Measurements from ENCODE around the gene GADD45B. TPM values are rescaled to one million over a fixed set of nuclear protein-coding genes. Genes with fewer than 3 reads are reported as not detected.

GADD45B gene
- total and polyA plus RNA-seq, 2 donors (not counting 3 experiments of a cell fraction or from before 2014, with no cell fraction given) = 61.3 to 267 TPM

GRCh38 chr19:2494084-2494446, 18.1 kb downstream of the GADD45B start:
- no peak overlapping the region for H3K4me2 ChIP-seq (ENCODE audit: insufficient read depth, low read length)
- H3K36me3 ChIP-seq (ENCODE audit: control insufficient read depth in 2 of 2, extremely low read depth in 1 of 2, insufficient read depth in 2 of 2, low read length in 2 of 2) = no peaks in the 10 kb centered on the region
- ChIA-PET POLR2A (interaction anchor here (1.1 kb wide), 1 partner anchor 18 kb away, joined by 5 read pairs; the partner anchor contains the start of gene GADD45B), CTCF (interaction anchor here (1.3 kb wide), 1 partner anchor 85 kb away, joined by 5 read pairs; no protein-coding TSS in a partner anchor)
- no peaks in the 10 kb centered on the region for H4K20me1 ChIP-seq (replicated peaks; ENCODE audit: control insufficient read depth, extremely low read depth, insufficient read depth, low read length)
- no peaks in the 10 kb centered on the region for H3K27me3 ChIP-seq (ENCODE audit: control insufficient read depth in 2 of 2, insufficient read depth in 2 of 2, low read length in 2 of 2)
- H3K9me1 ChIP-seq (replicated peaks; ENCODE audit: control insufficient read depth, extremely low read depth, insufficient read depth, low read length) = no peaks in the 10 kb centered on the region
- H3K79me2 ChIP-seq (ENCODE audit: control insufficient read depth, insufficient read depth, low read length) = no peaks in the 10 kb centered on the region
- intact Hi-C loops (cut with micrococcal nuclease) (no loop called here), dilution Hi-C loops (cut with MboI; ENCODE audit: extremely low pct_ligation_motif_present, low sequenced_read_pairs) (no loop called here)
- TF ChIP-seq CTCF (IDR thresholded peaks at IDR 0.05; ENCODE audit: extremely low read depth in 1 of 2, insufficient read depth in 1 of 2, low read depth in 1 of 2, low read length in 2 of 2) = no peak
- TF ChIP-seq GATA2 (IDR thresholded peaks at IDR 0.05; ENCODE audit: insufficient read depth, insufficient read length, low read depth, low read length) = no peak
- no peak for TF ChIP-seq MYC (IDR thresholded peaks at IDR 0.05; ENCODE audit: low read depth, low read length)
- no peak for TF ChIP-seq POLR2AphosphoS5 (IDR thresholded peaks at IDR 0.05; ENCODE audit: insufficient read depth, low read depth, low read length)
- no peak for TF ChIP-seq MAX (IDR thresholded peaks at IDR 0.05; ENCODE audit: insufficient read depth, insufficient read length)
- TF ChIP-seq POLR2A (IDR thresholded peaks at IDR 0.05; ENCODE audit: low read depth, low read length) = no peak
- TF ChIP-seq EZH2 (IDR thresholded peaks at IDR 0.05; ENCODE audit: borderline replicate concordance, low read depth, low read length, severe bottlenecking) = no peak
- no peak for TF ChIP-seq JUN (IDR thresholded peaks at IDR 0.05; ENCODE audit: borderline replicate concordance, insufficient read depth, insufficient read length, low read depth)
- TF ChIP-seq FOS (IDR thresholded peaks at IDR 0.05; ENCODE audit: borderline replicate concordance, insufficient read depth, low read length) = no peak
- H2AFZ ChIP-seq (ENCODE audit: low read depth, low read length) = no peak overlapping the region
- H3K4me3 ChIP-seq (replicated peaks in 1 of 3; ENCODE audit: insufficient read depth in 1 of 3, low read depth in 1 of 3, low read length in 3 of 3) = peak overlapping the region in 1 of 3 experiments; percentile 50
- no peak overlapping the region for H3K27ac ChIP-seq (ENCODE audit: insufficient read depth, low read depth, low read length)
- FAIRE-seq = no peak
- DNase-seq (ENCODE audit: low read depth, low spot score) = no peak
- no peaks in the 10 kb centered on the region for H3K9me3 ChIP-seq (replicated peaks; ENCODE audit: control insufficient read depth, insufficient read depth, low read length)
- peaks cover 22% of the 10 kb centered on the region for H3K4me1 ChIP-seq (ENCODE audit: control insufficient read depth, extremely low read depth, insufficient read depth, low read length)
- H3K9ac ChIP-seq (replicated peaks; ENCODE audit: extremely low read depth, insufficient read depth, low read length) = peak overlapping the region; percentile 92
- no TSS peak for BruUV-seq (replicated peaks)

Measured in endothelial cell of umbilical vein (primary cell).